Measurements from ENCODE around the gene MED16. TPM values are rescaled to one million over a fixed set of nuclear protein-coding genes. Genes with fewer than 3 reads are reported as not detected.

The MED16 gene
- total RNA-seq, 2 experiments from 2014 or later, result 25.8 to 30.1 TPM

DNA sequence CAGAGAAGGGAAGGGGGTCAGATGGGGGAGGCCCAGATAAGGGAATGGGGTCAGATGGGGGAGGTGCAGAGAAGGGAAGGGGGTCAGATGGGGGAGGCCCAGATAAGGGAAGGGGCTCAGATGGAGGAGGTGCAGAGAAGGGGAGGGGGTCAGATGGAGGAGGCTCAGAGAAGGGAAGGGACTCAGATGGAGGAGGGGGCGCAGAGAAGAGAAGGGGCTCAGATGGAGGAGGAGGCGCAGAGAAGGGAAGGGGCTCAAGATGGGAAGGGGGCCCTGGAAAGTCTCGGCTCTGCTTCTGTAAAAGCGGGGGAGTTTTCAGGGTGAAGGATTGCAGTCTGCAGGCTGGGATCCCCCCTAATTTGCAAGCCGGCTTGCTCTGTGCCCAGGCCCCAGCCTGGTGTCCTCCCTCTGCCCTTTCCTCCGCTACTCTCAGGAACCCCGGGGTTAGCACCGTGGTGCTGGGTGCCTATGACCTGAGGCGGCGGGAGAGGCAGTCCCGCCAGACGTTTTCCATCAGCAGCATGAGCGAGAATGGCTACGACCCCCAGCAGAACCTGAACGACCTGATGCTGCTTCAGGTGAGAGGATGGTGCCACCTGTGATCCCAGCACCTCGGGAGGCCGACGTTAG lies 63.7 kb downstream of the MED16 start:
- Histone ChIP-seq H3K9me3 (ENCODE audit: control insufficient read depth in 1 of 2, insufficient read depth in 1 of 2, low read length in 2 of 2) (no peaks in the 10 kb centered on the region), H3K4me3 (ENCODE audit: low read length) (no peak overlapping the region), H3K36me3 (ENCODE audit: insufficient read depth, low read length) (no peaks in the 10 kb centered on the region), H3K4me1 (ENCODE audit: insufficient read depth, low read length) (no peaks in the 10 kb centered on the region), H3K27me3 (ENCODE audit: control insufficient read depth in 1 of 2, insufficient read depth in 2 of 2, low read length in 2 of 2) (peaks cover 0 to 7% of the 10 kb centered on the region in 2 experiments), H3K27ac (ENCODE audit: low read depth in 1 of 2, low read length in 2 of 2) (no peak overlapping the region)
- Mint-ChIP-seq H3K4me3 (no peak overlapping the region), H3K9me3 (no peaks in the 10 kb centered on the region), H3K27me3 (peaks cover 3% of the 10 kb centered on the region), H3K4me1 (ENCODE audit: low read depth) (no peaks in the 10 kb centered on the region), H3K27ac (no peak overlapping the region), H3K36me3 (ENCODE audit: low read depth) (no peaks in the 10 kb centered on the region)
- intact Hi-C loops (cut with DNase I, micrococcal nuclease), result no loop called here
- no peak for DNase-seq
- no peak for ATAC-seq (ENCODE audit: poor library complexity)
- POLR2A ChIA-PET, result no interaction called here
- CTCF ChIA-PET, result no interaction called here
- TF ChIP-seq, protein P1, sequence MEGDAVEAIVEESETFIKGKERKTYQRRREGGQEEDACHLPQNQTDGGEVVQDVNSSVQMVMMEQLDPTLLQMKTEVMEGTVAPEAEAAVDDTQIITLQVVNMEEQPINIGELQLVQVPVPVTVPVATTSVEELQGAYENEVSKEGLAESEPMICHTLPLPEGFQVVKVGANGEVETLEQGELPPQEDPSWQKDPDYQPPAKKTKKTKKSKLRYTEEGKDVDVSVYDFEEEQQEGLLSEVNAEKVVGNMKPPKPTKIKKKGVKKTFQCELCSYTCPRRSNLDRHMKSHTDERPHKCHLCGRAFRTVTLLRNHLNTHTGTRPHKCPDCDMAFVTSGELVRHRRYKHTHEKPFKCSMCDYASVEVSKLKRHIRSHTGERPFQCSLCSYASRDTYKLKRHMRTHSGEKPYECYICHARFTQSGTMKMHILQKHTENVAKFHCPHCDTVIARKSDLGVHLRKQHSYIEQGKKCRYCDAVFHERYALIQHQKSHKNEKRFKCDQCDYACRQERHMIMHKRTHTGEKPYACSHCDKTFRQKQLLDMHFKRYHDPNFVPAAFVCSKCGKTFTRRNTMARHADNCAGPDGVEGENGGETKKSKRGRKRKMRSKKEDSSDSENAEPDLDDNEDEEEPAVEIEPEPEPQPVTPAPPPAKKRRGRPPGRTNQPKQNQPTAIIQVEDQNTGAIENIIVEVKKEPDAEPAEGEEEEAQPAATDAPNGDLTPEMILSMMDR (IDR thresholded peaks at IDR 0.05), result no peak

DNA sequence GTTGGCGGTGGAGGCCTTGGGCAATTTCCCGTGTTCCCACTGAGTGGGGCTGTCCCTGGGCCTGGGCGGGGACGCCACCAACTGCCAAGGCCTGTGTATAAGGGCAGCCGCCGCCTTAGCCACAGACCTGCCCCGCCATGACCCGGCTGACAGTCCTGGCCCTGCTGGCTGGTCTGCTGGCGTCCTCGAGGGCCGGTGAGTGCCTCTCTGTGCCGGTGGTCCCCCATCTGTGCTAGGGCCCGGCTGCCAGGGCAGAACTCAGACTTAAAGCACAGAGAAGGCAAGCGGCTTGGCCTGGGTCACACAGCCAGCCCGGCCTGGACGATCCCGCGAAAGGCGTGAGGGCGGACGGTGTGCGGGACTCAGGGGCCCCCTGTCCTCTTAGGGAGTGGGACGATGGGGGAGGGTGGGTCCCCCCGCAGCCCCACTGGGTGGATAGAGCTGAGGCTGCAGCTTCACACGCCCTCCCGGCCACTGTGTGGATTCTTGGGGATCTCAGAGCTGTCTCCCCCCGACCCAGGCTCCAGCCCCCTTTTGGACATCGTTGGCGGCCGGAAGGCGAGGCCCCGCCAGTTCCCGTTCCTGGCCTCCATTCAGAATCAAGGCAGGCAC lies 65.2 kb downstream of the MED16 start, which contains the start of gene AZU1:
TSS of gene AZU1 (plus strand) at position 128 of the 612 bp plus-strand sequence. CDS start at position 138, 10 bp downstream.
- POLR2A ChIA-PET, result no interaction called here
- CTCF ChIA-PET, result no interaction called here

DNA sequence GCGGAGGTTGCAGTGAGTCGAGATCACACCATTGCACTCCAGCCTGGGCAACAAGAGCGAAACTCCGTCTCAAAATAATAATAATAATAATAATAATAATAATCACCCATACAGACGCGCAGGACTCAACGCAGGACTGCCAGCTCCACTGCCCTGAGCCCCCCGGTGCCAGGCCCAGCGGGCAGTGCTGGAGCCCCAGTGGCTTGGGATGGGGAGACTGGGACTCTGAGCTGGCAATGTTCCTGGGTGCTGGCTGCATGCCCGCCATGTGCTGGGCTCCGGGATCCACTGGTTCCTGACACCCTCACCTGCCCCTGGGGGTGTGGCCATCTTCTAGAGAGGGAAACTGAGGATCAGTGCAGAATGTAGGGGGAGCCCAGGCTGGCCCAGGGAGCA lies 65.7 kb downstream of the MED16 start:
- Histone ChIP-seq H3K36me3 (ENCODE audit: insufficient read depth, low read length) (no peaks in the 10 kb centered on the region), H3K27me3 (ENCODE audit: control insufficient read depth in 1 of 2, insufficient read depth in 2 of 2, low read length in 2 of 2) (peaks cover 11 to 16% of the 10 kb centered on the region in 2 experiments), H3K4me3 (ENCODE audit: low read length) (no peak overlapping the region), H3K9me3 (ENCODE audit: control insufficient read depth in 1 of 2, insufficient read depth in 1 of 2, low read length in 2 of 2) (peaks cover 0 to 4% of the 10 kb centered on the region in 2 experiments), H3K4me1 (ENCODE audit: insufficient read depth, low read length) (peaks cover 6% of the 10 kb centered on the region), H3K27ac (ENCODE audit: low read depth in 1 of 2, low read length in 2 of 2) (no peak overlapping the region)
- TF ChIP-seq, protein P1 (IDR thresholded peaks at IDR 0.05), result no peak
- intact Hi-C loops (cut with DNase I, micrococcal nuclease), result no loop called here
- Mint-ChIP-seq H3K4me1 (ENCODE audit: low read depth) (no peaks in the 10 kb centered on the region), H3K27me3 (peaks cover 16% of the 10 kb centered on the region), H3K36me3 (ENCODE audit: low read depth) (no peaks in the 10 kb centered on the region), H3K27ac (no peak overlapping the region), H3K4me3 (no peak overlapping the region), H3K9me3 (no peaks in the 10 kb centered on the region)
- ATAC-seq (ENCODE audit: poor library complexity), result no peak
- ChIA-PET CTCF (no interaction called here), POLR2A (no interaction called here)
- no peak for DNase-seq

More for the DNA sequence above, 65.2 kb downstream of the MED16 start, which contains the start of gene AZU1:
- Histone ChIP-seq H3K9me3 (ENCODE audit: control insufficient read depth in 1 of 2, insufficient read depth in 1 of 2, low read length in 2 of 2) (peaks cover 0 to 4% of the 10 kb centered on the region in 2 experiments), H3K4me1 (ENCODE audit: insufficient read depth, low read length) (peaks cover 3% of the 10 kb centered on the region), H3K27ac (ENCODE audit: low read depth in 1 of 2, low read length in 2 of 2) (no peak within 1 kb of the TSS), H3K4me3 (ENCODE audit: low read length) (no peak within 1 kb of the TSS), H3K36me3 (ENCODE audit: insufficient read depth, low read length) (no peaks in the 10 kb centered on the region), H3K27me3 (ENCODE audit: control insufficient read depth in 1 of 2, insufficient read depth in 2 of 2, low read length in 2 of 2) (peaks cover 8 to 16% of the 10 kb centered on the region in 2 experiments)
- H3K36me3 Mint-ChIP-seq (ENCODE audit: low read depth), result no peaks in the 10 kb centered on the region
- no peaks in the 10 kb centered on the region for H3K9me3 Mint-ChIP-seq
- no peaks in the 10 kb centered on the region for H3K4me1 Mint-ChIP-seq (ENCODE audit: low read depth)
- peaks cover 15% of the 10 kb centered on the region for H3K27me3 Mint-ChIP-seq
- H3K4me3 Mint-ChIP-seq, result no peak within 1 kb of the TSS
- H3K27ac Mint-ChIP-seq, result no peak within 1 kb of the TSS
- DNase-seq (peak in 1 of 14 experiments; percentile 40), ATAC-seq (ENCODE audit: poor library complexity) (no peak)
- TF ChIP-seq, protein P1 (IDR thresholded peaks at IDR 0.05), result no peak
- intact Hi-C loops (cut with DNase I, micrococcal nuclease), result no loop called here

All from CD4-positive, alpha-beta T cell (primary cell).